NCI-H2227 (cell line): Measurements from ENCODE around the gene ABLIM1.

Experiments
- DNase-seq: peaks from one replicate; lab custom pipeline; 2025; ENCODE audit not compliant: unreplicated experiment; lab: John Stamatoyannopoulos, UW

ABLIM1 gene

DNA sequence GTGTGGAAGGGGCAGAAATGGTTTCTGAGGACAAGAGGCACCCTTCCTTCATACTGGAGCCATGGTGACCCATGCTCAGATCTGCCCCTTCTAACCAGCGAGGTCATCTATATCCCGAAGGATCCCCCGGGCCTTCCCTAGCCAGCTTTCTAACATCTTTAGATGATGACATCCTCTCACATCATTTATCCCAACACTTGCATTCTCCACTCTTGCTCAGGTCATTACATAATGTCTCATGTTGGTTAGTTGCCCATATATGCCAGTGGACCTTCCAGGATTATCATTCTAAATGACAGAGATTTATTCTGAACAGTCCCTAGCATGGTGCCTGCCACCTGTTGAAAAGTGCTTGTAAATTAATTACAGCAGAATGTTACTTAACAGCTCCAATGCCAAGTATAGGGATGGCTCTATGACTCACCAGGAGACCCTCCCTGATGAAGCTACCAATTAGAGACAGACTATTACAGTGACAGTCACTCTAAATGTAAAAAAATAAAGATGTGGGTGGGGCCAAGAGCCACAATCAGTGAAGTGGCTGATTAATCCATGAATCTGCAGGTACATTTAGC, 22.6 kb upstream of the ABLIM1 start:
- DNase-seq, result no peak

DNA sequence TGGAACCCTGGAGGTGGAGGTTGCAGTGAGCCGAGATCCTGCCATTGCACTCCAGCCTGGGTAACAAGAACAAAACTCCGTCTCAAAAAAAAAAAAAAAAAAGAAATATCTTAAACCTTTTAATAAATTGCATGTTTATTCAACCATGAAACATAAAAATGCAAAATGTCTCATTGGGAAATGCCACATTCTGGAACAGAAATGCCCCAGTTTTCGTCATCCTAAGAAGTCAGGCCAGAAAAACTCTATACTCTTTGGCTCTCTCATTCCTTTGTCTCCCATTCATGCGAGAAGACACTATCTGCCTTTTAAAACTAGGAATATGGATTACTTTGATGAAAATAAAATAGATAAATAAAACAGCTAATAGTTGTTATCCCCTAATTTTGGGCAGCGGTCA, 21.5 kb upstream of the ABLIM1 start:
- no peak for DNase-seq

DNA sequence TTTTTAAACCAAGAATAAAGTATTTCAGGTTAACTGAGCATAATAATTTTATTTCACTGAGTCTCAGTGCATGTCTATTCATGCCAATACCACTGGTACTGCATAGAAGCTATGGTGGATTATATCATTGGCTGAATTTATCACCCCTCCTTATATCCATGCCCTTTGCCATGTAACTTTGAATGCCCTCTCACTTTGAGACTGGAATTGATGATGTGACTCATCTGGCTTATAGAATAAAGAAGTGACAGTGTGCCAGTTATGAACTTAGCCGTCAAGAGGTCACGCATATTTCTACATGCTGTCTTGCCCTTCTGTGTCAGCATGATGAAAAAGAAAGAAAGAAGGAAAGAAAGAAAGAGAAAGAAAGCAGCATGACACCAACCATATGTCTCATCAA, 20.7 kb upstream of the ABLIM1 start:
- no peak for DNase-seq

DNA sequence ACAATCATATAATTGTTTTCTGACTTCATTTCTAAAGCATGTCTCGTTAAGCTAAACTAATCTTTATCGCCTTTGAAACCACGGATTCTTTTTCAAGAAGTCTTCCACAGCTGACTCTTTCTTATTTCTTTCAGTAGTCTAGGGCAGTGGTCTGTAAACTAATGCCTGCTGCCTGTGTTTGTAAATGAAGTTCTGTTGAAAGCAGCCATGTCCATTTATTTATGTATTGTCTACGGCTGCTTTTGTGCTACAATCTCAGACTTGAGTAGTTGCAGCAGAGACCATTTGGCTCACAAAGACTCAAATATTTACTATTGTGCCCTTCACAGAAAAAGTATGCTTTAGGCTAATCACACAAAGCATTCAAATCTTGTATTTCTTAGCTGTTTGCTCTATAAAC, 20.3 kb upstream of the ABLIM1 start:
- DNase-seq, result no peak

DNA sequence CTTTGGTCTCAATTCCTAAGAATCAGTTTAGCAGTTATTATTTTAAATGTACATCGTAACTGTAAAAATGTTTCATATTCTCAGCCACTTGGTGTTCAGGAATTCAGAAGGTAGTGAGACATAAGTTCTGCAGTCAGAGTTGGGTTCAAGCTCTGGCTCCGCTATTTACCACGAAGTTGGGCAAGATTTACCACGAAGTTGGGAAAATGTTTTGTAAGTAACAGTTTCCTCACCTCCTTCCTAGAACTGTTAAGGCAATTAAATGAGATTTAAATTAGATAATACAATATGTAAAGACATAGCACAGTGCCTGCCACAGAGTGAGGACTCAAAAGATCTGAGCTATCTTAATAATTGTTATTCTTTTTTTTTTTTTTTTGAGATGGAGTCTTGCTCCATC, 16.3 kb upstream of the ABLIM1 start:
- DNase-seq, result no peak

DNA sequence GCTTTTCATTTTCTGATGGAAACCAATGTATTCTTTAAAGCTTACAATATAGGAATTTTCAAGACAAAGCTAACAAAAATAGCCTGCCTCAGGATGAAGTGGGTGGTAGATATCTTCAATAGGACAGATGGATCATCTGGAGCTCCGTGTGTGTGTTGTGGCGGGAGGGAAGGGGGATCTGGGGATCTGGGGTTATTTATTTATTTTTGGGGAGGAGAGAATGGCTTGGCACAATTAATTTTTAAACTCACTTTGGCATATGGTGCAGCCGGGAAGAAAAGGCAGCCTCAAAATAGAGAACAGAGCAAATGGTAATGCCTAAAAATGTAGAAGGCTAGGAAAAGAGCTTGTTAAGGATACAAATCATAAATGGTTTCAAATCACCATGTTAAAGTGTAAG, 11.6 kb upstream of the ABLIM1 start:
- DNase-seq, result no peak

DNA sequence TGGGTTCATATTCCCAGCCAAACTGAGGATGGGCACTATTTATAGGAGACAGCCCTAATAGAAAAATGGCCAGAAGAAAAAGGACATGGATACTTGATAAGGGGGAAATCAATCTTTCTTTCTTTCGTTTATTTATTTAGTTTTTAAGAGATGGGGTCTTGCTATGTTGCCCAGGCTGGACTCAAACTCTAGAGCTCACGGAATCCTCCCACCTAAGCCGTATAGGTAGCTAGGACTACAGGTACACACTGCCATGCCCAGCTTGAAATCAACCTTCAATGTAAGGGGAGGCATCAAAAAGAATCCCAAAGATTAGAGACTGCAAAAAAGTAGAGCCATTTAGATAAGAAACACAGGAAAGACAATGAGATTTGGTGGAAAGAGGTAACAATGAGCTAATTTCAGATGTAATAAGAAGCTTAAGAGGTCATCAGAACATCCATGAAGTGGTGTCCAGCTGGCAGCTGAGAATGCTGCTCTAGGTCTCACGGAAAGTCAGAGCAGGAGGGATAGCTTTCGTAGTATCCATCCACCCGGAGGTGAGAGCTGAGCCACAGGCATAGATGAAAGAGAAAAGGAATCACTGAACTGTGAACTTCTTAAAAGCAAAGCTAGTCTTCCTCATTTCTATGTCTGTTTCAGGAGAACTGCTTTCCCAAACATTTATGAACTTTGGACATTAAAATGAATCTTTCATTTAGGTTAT, 10.5 kb upstream of the ABLIM1 start:
- DNase-seq, result no peak

DNA sequence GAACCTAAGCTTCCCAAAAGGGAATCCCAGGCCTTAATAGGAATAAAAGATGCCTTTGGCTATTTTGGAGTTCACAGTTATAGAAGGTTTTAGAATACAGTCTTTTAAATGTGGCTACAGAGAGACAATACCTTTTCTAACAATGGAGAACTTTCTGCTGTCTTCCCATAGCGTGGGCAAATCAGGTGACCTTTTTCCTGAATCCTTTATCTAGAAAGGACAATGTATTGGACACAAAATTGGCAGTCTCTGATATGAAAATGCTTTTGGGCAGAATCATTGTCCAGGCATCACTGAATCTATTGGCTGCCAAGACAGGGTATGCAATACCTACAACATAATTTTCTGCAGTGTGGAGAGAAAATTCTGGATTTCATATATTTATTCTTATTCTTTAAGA, 7.8 kb upstream of the ABLIM1 start:
- no peak for DNase-seq

DNA sequence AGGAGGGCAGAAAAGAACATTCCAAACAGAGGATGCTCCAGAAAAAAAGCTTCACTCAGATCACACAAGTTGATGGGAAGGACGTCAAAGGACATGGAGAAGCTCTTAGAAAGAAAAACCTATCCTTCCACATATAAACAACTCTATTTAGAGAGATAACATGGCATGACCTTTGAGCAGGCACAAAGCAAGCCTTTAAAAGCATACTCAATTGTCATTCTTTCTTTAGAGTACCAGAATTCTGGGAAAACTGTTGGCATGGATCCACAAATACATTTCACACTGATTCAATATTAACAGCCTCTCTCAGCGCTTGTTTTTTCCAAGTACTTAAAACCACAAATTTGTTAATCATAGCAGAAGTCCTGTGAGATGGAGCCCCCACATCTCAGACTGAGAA, 7.3 kb upstream of the ABLIM1 start:
- DNase-seq, result no peak

DNA sequence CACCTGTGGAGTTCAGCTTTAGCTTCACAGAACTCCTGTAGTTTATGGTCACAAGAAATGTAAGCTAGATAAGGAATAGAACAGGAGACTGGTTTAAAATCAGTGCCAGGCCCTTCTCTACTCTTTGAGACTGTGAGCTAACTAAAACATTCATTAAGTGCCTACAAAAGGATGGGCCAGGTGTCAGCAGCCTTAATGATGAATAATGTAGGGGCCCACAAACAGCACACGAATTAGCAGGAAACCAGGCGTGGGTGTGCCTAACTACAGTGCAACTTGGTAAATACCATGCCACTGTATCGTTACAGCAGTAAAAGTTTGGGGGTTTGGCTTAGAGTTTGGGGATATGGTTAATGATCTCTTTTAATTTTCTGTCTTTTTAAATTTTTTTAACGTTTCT, 6.1 kb upstream of the ABLIM1 start:
- no peak for DNase-seq

DNA sequence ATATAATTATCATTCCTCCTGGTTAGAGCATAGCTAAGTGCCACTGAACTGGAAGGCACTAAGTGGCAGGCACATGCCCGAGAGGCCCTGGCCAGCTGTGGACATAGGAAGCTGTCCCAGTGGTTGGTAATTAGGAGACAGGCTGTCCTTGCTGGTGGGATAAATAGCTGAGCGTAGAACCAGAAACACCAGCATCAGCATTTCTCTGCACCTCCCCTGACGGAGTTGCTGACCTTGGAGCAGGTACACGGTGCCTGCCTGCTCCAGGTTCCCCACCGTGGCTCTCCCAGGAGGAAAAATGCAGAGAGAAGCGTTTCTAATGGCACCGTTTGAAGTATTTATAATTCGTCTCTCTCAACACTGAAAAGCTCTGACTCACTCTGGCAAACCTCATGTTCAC, 5.6 kb upstream of the ABLIM1 start:
- no peak for DNase-seq

DNA sequence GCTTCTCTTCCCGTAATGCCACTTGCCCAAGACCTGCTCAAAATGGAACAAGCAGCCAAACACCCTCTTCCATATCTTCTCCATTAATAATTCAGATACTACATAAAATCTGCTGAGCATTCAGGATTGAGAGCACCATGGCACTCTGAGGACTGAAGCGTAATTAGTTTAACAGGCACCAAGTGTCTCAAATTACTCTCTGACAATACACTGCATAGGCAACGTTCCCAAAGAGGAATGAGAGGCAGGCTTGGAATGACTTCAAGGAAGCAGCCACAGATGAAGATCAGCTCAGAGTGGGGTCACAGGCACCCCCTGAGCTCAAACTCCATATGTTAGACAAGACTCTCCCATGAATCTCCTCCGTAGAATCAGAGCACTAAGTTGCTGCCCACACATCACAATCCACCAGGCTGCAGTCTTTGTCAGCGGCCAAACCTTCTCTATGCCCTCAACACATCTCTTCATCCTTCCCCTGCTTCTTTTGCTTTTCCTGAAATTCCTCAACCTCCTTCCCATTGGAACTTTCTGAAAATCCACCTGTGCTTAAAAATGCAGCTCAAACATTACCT, 4.7 kb upstream of the ABLIM1 start:
- DNase-seq, result no peak

DNA sequence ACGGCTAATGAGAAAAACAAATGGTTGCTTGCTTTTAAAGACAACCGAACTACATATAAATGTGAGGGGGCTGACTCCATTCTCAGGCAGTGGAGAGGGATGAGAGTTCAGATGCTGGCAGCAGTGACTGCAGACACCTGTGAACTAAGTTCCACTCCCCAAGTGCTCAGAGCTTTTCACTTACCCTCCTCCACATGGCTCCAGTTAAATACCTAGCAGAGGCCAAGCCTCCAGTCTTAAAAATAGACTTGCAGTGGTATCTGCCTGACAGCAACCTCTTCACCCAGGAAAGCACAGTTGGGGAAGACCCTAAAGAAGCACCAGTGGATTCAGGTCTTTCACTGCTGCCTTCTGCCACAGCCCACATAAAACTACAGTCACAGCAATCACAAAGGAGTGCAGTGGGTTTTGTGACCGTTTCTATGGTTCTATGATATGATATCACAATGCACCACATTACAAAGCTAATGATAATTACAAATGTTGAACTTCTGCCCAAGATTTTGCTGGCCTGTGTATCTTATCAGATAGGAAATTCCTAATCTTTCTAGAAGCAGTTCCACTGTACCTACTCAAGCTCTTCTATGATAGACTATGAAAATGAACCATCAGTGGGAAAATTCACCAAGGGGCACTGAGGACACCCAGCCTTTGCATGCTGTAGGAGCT, 3.3 kb upstream of the ABLIM1 start:
- no peak for DNase-seq

DNA sequence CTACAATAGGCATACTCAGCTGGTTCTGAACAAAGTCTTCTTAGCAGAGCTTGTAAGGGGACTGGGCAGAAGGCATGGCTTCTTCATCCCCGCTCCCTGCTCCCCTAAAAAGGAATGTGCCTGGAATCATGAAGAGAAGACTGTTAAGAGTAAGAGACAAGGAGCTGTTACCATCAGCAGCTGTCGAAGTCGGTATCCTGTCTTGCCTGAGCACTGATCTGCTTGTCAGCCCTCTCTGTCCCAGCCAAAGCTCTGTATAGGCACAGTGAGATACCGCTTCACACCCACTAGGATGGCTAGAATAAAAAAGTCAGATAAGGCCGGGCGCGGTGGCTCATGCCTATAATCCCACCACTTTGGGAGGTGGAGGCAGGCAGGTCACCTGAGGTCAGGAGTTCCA, 2.4 kb downstream of the ABLIM1 start:
- DNase-seq, result no peak

DNA sequence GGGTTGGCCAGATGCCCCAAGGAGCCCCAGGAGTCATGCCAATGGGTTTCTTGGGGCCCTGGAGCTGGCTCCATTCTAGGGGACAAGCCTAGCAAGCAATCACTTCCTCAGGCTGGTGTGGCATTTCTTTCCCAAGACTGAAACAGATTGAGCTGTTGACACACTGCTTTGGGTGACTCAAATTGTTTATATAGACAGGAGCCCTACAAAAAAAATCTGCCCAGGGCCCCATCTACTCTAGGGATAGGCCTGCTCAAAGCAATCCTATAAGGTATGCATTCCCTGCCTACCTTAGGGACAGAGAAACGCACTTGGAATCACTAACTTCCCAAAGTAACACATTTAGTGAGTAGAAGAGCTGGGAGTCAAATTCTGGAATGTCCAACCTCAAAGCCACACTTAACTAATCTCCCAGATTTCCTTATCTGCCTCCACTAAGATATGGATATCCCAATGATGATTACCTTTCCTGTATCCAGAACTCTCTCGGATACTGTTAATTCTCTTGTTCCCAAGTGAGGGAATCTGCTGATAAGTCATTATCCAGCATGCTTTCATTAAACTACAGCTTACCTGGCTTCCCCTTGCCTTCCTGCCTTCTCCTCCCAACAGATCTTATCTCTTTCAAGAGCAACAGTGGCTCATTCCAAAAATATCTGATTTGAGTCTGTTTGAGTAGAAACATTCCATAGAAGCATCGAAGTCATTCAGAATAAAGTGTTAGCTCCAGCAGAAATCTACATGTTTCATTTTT, 3.1 kb downstream of the ABLIM1 start:
- DNase-seq, result no peak

DNA sequence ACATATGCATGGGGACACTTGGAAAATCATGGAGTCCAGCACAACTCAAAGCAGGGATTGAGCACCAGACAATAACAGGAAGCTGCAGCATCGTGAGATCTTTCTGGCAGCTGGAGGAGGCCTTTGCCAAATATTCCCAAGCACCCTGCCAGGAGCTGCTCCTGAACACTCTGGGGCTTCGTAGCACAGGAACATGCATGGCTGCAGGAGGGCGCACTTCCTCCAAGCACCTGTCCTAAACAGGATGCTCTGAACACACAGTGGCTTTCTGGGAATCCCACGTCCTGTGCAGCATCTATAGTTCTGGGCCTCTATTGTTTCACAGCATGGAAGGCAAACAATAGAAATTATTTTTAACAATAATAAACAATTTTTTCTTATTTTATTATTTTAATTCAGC, 4.1 kb downstream of the ABLIM1 start:
- no peak for DNase-seq

DNA sequence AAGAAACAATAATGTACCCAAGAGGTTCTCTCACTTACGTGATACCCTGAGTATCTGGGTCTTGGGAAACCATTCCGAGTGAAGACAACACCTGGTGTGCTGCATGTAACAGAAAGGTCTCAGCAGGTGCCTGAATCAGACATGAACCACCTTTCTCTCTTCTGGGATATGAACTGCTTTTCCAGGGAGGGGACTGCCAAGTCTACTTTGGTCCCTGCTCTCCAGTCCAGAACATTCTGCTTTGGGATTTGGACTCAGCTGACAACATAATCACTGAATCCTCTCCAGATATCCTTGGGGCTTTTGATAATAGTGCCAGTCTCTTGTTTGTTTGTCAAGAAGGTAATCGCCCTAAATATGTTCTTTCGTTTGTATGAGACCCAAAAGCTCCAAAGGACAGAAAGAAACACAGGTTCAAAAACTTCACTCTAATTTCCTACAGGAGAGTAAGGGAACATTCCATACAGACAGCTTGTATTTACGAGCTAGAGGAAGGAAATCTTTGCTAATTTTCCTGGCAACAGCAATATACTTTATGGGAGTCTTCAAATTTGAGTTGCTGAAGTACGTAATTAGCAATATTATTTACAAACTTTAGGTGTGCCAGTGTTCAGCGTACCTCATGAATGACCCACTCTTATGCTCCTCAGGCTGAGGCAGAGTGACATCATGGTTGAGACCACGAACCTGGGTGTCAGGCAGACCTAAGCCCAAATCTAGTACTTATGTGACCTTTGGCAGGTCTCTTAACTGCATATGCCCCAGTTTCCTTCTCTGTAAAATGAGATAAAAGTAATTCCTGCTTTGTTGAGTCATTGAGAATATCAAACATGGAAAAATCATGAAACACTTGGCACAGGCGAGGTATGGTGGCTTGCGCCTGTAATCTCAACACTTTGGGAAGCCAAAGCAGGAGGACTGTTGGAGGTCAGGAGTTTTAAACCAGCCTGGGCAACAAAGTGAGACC, 5.4 kb downstream of the ABLIM1 start:
- no peak for DNase-seq

DNA sequence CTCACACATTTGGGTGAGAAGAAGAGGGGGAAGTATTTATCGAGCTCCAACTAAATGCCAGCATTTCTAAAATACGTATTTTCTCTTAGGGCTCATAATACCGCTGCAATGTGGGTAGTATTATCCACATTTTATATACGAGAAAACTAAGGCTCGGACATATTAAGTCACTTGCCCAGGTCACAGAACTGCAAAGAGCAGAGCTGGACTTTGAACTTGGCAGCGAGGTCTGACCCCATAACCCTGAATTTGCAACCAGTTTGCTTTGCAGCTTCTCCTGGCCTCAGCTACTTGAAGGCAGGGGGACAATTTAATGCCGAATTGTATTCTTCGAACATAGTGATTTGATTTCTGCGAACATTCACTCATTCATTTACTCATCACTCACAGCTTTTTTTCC, 7.2 kb downstream of the ABLIM1 start:
- DNase-seq, result no peak

DNA sequence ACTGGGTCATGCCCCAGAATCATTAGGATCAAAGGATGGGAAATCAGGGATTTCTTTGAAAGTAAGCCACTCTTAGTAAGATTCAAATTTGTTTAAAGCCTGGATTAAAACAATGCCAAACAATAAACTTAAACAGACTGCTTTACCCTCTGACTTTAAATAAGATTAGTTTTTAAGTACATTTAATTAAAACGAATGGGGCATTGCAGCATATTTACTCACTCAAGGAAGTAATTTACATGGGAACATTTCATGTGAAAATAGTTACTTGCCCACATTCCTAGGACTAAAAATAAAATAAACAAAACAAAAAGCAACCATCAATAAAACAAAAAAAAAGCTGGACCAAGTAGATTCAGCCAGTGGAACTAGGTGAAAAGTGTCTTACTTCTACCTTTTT, 7.8 kb downstream of the ABLIM1 start:
- DNase-seq, result no peak

DNA sequence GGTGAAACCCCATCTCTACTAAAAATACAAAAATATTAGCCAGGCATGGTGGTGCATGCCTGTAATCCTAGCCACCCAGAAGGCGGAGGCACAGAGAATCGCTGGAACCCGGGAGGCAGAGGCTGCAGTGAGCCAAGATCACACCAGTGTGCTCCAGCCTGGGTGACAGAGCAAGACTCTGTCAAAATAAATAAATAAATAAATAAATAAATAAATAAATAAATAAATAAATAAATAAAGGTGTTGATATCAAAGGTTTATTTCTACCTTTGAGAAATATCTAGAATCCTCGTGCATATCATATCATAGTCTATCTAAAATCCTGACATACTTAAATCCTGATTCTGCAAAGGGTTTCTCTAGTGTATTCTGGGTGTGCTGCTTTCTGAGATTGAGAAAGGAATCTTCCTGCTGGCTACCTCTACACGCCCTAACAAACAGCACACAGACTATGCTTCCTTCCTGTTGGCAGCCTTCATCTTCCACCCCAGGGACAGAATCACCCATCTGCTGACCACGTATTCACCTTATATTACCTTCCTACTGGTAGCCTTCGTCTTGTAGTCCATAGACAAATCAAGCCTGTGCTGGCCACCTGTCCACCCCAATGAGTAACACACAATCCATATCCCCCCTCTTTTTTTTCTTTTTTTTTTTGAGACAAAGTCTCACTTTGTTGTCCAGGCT, 8.7 kb downstream of the ABLIM1 start:
- no peak for DNase-seq
